Liver (tissue), 9 donors: ENCODE measurements around the gene PES1. TPM values are rescaled to one million over a fixed set of nuclear protein-coding genes. Genes with fewer than 3 reads are reported as not detected.

Experiments
- DNase-seq: peaks from one replicate; pipeline ENCODE4 v3.0.0-alpha.2; 2017; ENCODE audit warnings: low spot score
- H3K27ac ChIP-seq, 2 donors: one replicate each; pipeline ENCODE4 v1.7.0; 2013; ENCODE audit warnings: inconsistent platforms in 2 of 2, low read length in 2 of 2, control low read depth in 1 of 2, low read depth in 1 of 2, mild to moderate bottlenecking in 1 of 2
- H3K27me3 ChIP-seq, 4 donors: one replicate each; pipeline versions ENCODE4 v1.6.1 to v1.7.0; 2013; ENCODE audit warnings: low read length in 3 of 4, inconsistent platforms in 1 of 4, mild to moderate bottlenecking in 1 of 4, moderate library complexity in 1 of 4; ENCODE audit not compliant: control insufficient read depth in 4 of 4, insufficient read depth in 4 of 4
- H3K36me3 ChIP-seq, 4 donors: one replicate each; pipeline versions ENCODE4 v1.6.1 to v1.7.0; 2013; ENCODE audit warnings: low read length in 3 of 4, mild to moderate bottlenecking in 3 of 4, low read depth in 1 of 4, moderate library complexity in 1 of 4; ENCODE audit not compliant: control insufficient read depth in 4 of 4, insufficient read depth in 3 of 4
- H3K4me1 ChIP-seq, 4 donors: one replicate each; pipeline versions ENCODE4 v1.6.1 to v1.7.0; 2013; ENCODE audit warnings: low read length in 3 of 4, mild to moderate bottlenecking in 3 of 4, moderate library complexity in 1 of 4; ENCODE audit not compliant: control insufficient read depth in 4 of 4, insufficient read depth in 4 of 4
- H3K4me3 ChIP-seq, 3 donors: one replicate each; pipeline versions ENCODE4 v1.6.1 to v1.7.0; 2013; ENCODE audit warnings: low read length in 3 of 3, control low read depth in 1 of 3, low read depth in 1 of 3, mild to moderate bottlenecking in 1 of 3
- H3K9ac ChIP-seq, 2 donors: one replicate each; pipeline ENCODE4 v1.7.0; 2013; ENCODE audit warnings: low read length in 2 of 2, mild to moderate bottlenecking in 2 of 2, moderate library complexity in 2 of 2, control low read depth in 1 of 2, low read depth in 1 of 2
- H3K9me3 ChIP-seq, 4 donors: one replicate each; pipeline versions ENCODE4 v1.6.1 to v1.7.0; 2013; ENCODE audit warnings: low read length in 3 of 4; ENCODE audit not compliant: control insufficient read depth in 4 of 4
- ATF3 ChIP-seq: IDR thresholded peaks from 2 replicates; pipeline ENCODE4 v1.6.1; 2016; ENCODE audit warnings: antibody characterized with exemption
- CTCF ChIP-seq: fragments of 150-350 bp; IDR thresholded peaks from 2 replicates; pipeline ENCODE4 v1.5.1; 2017; ENCODE audit warnings: improper control_type of control experiment, low read depth, low read length; ENCODE audit not compliant: missing input control
- EGR1 ChIP-seq, 2 donors: IDR thresholded peaks; 2 replicates each; pipeline ENCODE4 v1.6.1; 2016 to 2018; ENCODE audit warnings: antibody characterized with exemption in 2 of 2, low read depth in 2 of 2
- FOXA1 ChIP-seq: IDR thresholded peaks from 2 replicates; pipeline ENCODE4 v1.6.1; 2016; ENCODE audit warnings: antibody characterized with exemption
- FOXA2 ChIP-seq: IDR thresholded peaks from 2 replicates; pipeline ENCODE4 v1.6.1; 2016; ENCODE audit warnings: antibody characterized with exemption
- GABPA ChIP-seq, 2 donors: IDR thresholded peaks in 1 of 2; conservative IDR thresholded peaks in 1 of 2; 2 replicates each; pipeline ENCODE4 v1.6.1; 2016; ENCODE audit warnings: antibody characterized with exemption in 2 of 2, mild to moderate bottlenecking in 1 of 2, moderate library complexity in 1 of 2
- HNF4A ChIP-seq, 2 donors: conservative IDR thresholded peaks; 2 replicates each; pipeline ENCODE4 v1.6.1; 2016; ENCODE audit warnings: antibody characterized with exemption in 2 of 2, mild to moderate bottlenecking in 2 of 2
- HNF4G ChIP-seq: IDR thresholded peaks from 2 replicates; pipeline ENCODE4 v1.6.1; 2016; ENCODE audit warnings: antibody characterized with exemption
- JUND ChIP-seq, 2 donors: IDR thresholded peaks; 2 replicates each; pipeline ENCODE4 v1.6.1; 2016; ENCODE audit warnings: antibody characterized with exemption in 2 of 2
- MAX ChIP-seq: IDR thresholded peaks from 2 replicates; pipeline ENCODE4 v1.6.1; 2016; ENCODE audit warnings: antibody characterized with exemption
- NR2F2 ChIP-seq: IDR thresholded peaks from 2 replicates; pipeline ENCODE4 v1.6.1; 2016; ENCODE audit warnings: antibody characterized with exemption
- RAD21 ChIP-seq, 2 donors: IDR thresholded peaks; 2 replicates each; pipeline ENCODE4 v1.6.1; 2016; ENCODE audit warnings: antibody characterized with exemption in 2 of 2, mild to moderate bottlenecking in 2 of 2
- RXRA ChIP-seq, 2 donors: IDR thresholded peaks; 2 replicates each; pipeline ENCODE4 v1.6.1; 2017 to 2018; ENCODE audit warnings: antibody characterized with exemption in 2 of 2, mild to moderate bottlenecking in 1 of 2
- SP1 ChIP-seq: IDR thresholded peaks from 2 replicates; pipeline ENCODE4 v1.6.1; 2018; ENCODE audit warnings: antibody characterized with exemption, mild to moderate bottlenecking
- TAF1 ChIP-seq: conservative IDR thresholded peaks from 2 replicates; pipeline ENCODE4 v1.6.1; 2016; ENCODE audit warnings: antibody characterized with exemption, mild to moderate bottlenecking
- YY1 ChIP-seq: IDR thresholded peaks from 2 replicates; pipeline ENCODE4 v1.6.1; 2016; ENCODE audit warnings: antibody characterized with exemption, mild to moderate bottlenecking
- WGBS: extraction: QIAGEN DNeasy Blood & Tissue Kit; methylation state at CpG from one replicate; pipeline ENCODE4 v1.1.7; 2013; 5-methylcytosine and 5-hydroxymethylcytosine counted together
- polyA plus RNA-seq, 2 donors: library from polyadenylated mRNA; stranded (reverse) in 1 of 2; unstranded in 1 of 2; fragments of 200-250 nt in 1 of 2; fragments of >200 nt in 1 of 2; fragmentation: Nextera tagmentation in 1 of 2; extraction: Ambion mirVana in 1 of 2; gene quantifications; one replicate each; pipeline versions ENCODE4 v1.2.1 to v1.2.3, GENCODE V29; 2013 to 2015
- total RNA-seq, 2 donors: library from RNA; depleted of rRNA; stranded (reverse); fragments of >200 nt; gene quantifications; one replicate each; pipeline ENCODE4 v1.2.3, GENCODE V29; 2014
- TF ChIP-seq, protein P1 (sequence below): IDR thresholded peaks from 2 replicates; pipeline ENCODE4 v1.6.1; 2016; ENCODE audit warnings: antibody characterized with exemption, mild to moderate bottlenecking
- TF ChIP-seq, protein P2 (sequence below): IDR thresholded peaks from 2 replicates; pipeline ENCODE4 v1.6.1; 2016; ENCODE audit warnings: antibody characterized with exemption
- donor health status: healthy.
- donor health status: healthy.
- donor health status: healthy.
- donor health status: healthy.
- donor health status: healthy.

PES1 gene
- total and polyA plus RNA-seq, 4 donors = 20.0 to 33.1 (median 22.3) TPM

GRCh38 chr22:30640839-30641430 lies 49.2 kb upstream of the PES1 start:
- H3K9ac ChIP-seq = no peak overlapping the region
- DNase-seq = no peak
- no peaks in the 10 kb centered on the region for H3K9me3 ChIP-seq

DNA sequence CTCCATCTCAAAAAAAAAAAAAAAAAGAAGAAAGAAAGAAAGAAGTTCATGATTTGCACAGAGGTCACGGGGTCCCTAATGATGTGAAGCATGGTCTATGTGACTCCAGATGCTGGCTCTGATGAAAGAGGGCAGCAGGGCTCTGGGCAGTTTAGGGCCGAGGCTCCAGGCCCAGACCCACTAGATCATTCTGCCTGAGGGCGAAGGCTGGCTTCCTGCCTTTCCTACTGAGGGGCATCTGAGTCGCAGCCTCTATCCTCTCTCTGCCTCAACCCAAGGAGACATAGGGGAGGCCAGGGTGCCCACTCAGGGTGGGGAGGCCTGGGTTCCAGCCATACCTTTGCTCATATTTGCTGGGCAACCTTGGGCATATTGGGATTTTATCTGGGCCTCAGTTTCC lies 48.7 kb upstream of the PES1 start:
- 96% methylated on average over 4 of the region's 4 CpGs for WGBS
- Histone ChIP-seq H3K27me3 (no peaks in the 10 kb centered on the region), H3K27ac (no peak overlapping the region), H3K9ac (no peak overlapping the region), H3K36me3 (no peaks in the 10 kb centered on the region), H3K4me1 (peaks cover 0 to 14% (median 7%) of the 10 kb centered on the region in 4 donors), H3K4me3 (no peak overlapping the region), H3K9me3 (no peaks in the 10 kb centered on the region)
- TF ChIP-seq, protein P1, sequence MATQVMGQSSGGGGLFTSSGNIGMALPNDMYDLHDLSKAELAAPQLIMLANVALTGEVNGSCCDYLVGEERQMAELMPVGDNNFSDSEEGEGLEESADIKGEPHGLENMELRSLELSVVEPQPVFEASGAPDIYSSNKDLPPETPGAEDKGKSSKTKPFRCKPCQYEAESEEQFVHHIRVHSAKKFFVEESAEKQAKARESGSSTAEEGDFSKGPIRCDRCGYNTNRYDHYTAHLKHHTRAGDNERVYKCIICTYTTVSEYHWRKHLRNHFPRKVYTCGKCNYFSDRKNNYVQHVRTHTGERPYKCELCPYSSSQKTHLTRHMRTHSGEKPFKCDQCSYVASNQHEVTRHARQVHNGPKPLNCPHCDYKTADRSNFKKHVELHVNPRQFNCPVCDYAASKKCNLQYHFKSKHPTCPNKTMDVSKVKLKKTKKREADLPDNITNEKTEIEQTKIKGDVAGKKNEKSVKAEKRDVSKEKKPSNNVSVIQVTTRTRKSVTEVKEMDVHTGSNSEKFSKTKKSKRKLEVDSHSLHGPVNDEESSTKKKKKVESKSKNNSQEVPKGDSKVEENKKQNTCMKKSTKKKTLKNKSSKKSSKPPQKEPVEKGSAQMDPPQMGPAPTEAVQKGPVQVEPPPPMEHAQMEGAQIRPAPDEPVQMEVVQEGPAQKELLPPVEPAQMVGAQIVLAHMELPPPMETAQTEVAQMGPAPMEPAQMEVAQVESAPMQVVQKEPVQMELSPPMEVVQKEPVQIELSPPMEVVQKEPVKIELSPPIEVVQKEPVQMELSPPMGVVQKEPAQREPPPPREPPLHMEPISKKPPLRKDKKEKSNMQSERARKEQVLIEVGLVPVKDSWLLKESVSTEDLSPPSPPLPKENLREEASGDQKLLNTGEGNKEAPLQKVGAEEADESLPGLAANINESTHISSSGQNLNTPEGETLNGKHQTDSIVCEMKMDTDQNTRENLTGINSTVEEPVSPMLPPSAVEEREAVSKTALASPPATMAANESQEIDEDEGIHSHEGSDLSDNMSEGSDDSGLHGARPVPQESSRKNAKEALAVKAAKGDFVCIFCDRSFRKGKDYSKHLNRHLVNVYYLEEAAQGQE = no peak
- no peak for TF ChIP-seq ATF3
- no peak for TF ChIP-seq MAX
- TF ChIP-seq NR2F2 = no peak
- TF ChIP-seq YY1 = no peak
- TF ChIP-seq RXRA (IDR thresholded peaks at IDR 0.05) = no peak
- TF ChIP-seq HNF4G = no peak
- TF ChIP-seq JUND (IDR thresholded peaks at IDR 0.05) = no peak
- TF ChIP-seq, protein P2, sequence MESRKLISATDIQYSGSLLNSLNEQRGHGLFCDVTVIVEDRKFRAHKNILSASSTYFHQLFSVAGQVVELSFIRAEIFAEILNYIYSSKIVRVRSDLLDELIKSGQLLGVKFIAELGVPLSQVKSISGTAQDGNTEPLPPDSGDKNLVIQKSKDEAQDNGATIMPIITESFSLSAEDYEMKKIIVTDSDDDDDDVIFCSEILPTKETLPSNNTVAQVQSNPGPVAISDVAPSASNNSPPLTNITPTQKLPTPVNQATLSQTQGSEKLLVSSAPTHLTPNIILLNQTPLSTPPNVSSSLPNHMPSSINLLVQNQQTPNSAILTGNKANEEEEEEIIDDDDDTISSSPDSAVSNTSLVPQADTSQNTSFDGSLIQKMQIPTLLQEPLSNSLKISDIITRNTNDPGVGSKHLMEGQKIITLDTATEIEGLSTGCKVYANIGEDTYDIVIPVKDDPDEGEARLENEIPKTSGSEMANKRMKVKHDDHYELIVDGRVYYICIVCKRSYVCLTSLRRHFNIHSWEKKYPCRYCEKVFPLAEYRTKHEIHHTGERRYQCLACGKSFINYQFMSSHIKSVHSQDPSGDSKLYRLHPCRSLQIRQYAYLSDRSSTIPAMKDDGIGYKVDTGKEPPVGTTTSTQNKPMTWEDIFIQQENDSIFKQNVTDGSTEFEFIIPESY = no peak
- TF ChIP-seq CTCF = no peak
- no peak for TF ChIP-seq SP1
- TF ChIP-seq GABPA (IDR thresholded peaks at IDR 0.05 in 1 of 2, conservative IDR thresholded peaks at IDR 0.05 in 1 of 2) = no peak
- TF ChIP-seq EGR1 (IDR thresholded peaks at IDR 0.05; ENCODE audit: low read depth in 2 of 2) = no peak
- no peak for TF ChIP-seq FOXA2
- TF ChIP-seq FOXA1 = no peak
- no peak for TF ChIP-seq HNF4A (conservative IDR thresholded peaks at IDR 0.05)
- no peak for TF ChIP-seq RAD21 (IDR thresholded peaks at IDR 0.05)
- TF ChIP-seq TAF1 = no peak
- DNase-seq = no peak

More at GRCh38 chr22:30640839-30641430, 49.2 kb upstream of the PES1 start:
- H3K27me3 ChIP-seq = no peaks in the 10 kb centered on the region
- 93% methylated on average over 4 of the region's 4 CpGs for WGBS
- H3K4me3 ChIP-seq = no peak overlapping the region
- TF ChIP-seq RAD21 (IDR thresholded peaks at IDR 0.05) (no peak), GABPA (IDR thresholded peaks at IDR 0.05 in 1 of 2, conservative IDR thresholded peaks at IDR 0.05 in 1 of 2) (no peak), TAF1 (no peak), HNF4G (no peak), EGR1 (IDR thresholded peaks at IDR 0.05; ENCODE audit: low read depth in 2 of 2) (no peak)
- peaks cover 0 to 11% (median 5%) of the 10 kb centered on the region in 4 donors for H3K4me1 ChIP-seq
- H3K27ac ChIP-seq = no peak overlapping the region
- no peaks in the 10 kb centered on the region for H3K36me3 ChIP-seq
